ENCODE measurements around the gene ULK4.
"Not testable (repeated sequence)": the region's sequence is repeated elsewhere in the genome, so short reads cannot be mapped to it uniquely, and the experiment has no call there.

ULK4 gene

GRCh38 chr3:41961751-41962679, at the start of gene ULK4:
Gene ULK4 (minus strand): TSS chr3:41962103. CDS start chr3:41954759, 7,344 bp downstream.
- FAIRE-seq (peak; percentile 92), DNase-seq (ENCODE audit: insufficient read length, low spot score) (peak; percentile 78)

- FAIRE-seq: no peak
- DNase-seq (ENCODE audit: insufficient read length, low spot score): no peak
Observed at GRCh38 chr3:42010530-42010929, 48.6 kb upstream of the ULK4 start.

- FAIRE-seq: no peak
- no peak for DNase-seq (ENCODE audit: insufficient read length, low spot score)
Observed at GRCh38 chr3:42009456-42009855, 47.6 kb upstream of the ULK4 start.

DNA sequence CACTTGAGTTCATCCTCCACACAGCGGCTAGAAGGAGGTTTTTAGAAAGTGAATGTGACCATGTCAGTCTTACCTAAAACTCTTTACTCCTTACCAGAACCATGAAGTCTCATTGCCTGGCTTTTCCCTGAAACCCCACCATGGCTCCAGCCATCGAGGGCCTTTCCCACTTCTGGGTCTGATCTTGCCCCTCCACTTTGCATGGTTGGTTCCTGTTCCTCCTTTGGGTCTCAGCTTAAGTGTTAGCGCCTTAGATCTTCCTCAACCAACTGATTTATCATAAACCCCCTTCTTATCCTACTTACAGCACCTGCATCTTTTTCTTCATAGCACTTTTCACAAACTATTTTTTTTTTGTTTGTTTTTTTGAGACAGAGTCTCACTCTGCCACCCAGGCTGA, 45.9 kb upstream of the ULK4 start:
- no peak for FAIRE-seq
- DNase-seq (ENCODE audit: insufficient read length, low spot score): no peak

DNA sequence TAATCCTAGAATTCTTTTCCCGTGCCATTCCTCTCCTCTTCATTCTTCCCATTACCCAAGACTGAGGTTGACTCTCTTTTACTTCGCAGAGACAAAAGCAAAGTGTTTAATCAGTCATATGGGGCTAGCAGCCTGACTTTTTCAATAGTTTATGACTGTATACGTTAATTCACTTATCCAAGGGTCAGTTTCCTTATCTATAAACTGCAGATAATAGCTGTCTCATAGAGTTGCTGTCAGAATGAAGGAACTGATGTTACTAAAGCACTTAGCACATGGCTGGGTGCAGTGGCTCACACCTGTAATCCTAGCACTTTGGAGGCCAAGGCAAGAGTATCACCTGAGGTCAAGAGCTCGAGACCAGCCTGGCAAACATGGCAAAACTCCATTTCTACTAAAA, 43.5 kb upstream of the ULK4 start:
- DNase-seq (ENCODE audit: insufficient read length, low spot score) (no peak), FAIRE-seq (no peak)

DNA sequence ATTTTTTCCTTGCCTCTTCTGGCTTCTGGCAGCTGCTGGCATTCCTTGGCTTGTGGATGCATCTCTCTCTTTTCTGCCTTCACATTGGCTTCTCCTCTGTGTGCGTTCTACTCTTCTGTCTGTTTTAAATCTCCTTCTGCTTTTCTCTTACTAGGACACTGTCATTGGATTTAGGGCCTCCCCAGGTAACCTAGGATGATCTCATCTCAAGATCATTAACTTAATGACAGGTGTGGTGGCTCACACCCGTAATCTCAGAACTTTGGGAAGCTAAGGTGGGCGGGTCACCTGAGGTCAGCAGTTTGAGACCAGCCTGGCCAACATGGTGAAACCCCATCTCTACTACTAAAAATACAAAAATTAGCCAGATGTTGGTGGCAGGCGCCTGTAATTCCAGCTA, 40.9 kb upstream of the ULK4 start:
- DNase-seq (ENCODE audit: insufficient read length, low spot score): no peak
- no peak for FAIRE-seq

DNA sequence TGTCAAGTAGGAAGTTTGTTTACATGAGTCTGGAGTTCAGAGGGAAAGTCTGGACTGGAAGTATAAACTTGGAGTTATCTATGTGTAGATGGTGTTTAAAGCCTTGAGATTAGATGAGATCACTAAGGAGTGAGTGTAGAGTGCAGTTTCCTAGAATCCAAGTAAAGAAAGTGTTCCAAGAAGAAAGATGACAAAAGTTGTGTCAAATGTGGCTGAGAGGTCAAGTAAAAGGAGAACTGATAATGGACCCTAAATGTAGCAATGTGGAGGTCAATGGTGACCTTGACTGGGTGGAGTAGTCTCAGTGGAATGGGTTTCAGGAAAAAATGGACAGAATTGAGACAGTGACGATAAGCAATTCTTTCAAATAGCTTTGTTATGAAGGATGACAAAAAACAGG, 39.9 kb upstream of the ULK4 start:
- no peak for DNase-seq (ENCODE audit: insufficient read length, low spot score)
- no peak for FAIRE-seq

- FAIRE-seq (no peak), DNase-seq (ENCODE audit: insufficient read length, low spot score) (no peak)
Observed at GRCh38 chr3:41999909-42000308, 38.0 kb upstream of the ULK4 start.

DNA sequence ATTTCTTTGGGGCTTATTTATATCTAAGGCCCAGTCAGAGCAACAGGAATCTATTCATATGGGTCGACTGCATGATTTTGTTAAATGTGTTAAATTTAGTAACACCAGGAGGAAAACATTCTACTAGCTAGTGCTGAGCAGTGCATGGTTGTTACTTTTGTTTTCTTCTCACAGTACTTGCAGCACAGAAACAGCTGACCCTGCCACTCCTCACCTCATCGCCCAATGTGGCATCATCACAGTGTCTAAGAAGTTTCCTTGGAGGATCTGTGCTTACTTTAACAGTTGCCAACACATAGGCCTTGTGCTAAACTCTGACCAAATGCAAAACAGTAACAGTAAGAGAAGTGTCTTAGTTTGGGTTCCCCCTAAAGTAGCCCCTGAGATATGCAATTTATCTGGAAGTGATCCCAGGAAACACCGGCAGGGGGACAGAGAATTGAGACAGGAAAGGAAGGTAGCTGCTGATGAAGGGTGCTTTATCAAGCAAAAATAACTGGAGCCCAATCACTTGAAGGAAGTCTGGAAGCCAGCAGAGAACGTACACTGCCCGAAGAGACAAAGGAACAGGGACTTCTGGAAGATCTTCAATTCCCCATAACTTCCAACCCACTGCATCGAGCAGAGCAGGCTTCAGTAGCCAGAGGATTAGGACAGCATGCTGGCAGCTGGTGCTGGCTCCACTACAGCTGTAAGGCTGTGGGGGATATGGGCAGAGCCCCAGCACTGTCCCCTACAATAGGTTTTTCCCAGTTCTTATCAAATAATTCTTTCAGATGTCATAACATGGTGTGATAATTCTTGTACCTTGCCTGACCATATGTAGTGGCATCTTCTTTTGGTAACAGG, 36.0 kb upstream of the ULK4 start:
- FAIRE-seq (no peak), DNase-seq (ENCODE audit: insufficient read length, low spot score) (no peak)

- no peak for FAIRE-seq
Observed at GRCh38 chr3:41991437-41991836, 29.5 kb upstream of the ULK4 start.

DNA sequence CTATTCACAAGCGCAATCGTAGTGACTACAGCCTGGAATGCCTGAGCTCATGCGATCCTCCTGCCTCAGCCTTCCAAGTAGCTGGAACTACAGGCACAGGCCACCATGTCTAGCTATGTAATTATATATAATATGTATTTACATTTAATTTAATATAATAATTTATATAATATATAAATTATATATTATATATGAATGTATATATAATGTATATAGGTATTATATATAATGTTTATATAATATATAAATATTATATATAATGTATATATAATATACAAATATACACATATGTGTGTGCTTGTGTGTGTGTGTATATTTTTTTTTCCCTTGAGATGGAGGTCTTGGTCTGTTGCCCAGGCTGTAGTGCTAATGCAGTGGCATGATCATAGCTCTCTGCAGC, 27.6 kb upstream of the ULK4 start:
- FAIRE-seq (no peak), DNase-seq (ENCODE audit: insufficient read length, low spot score) (no peak)

More at GRCh38 chr3:41991437-41991836, 29.5 kb upstream of the ULK4 start:
- DNase-seq (ENCODE audit: insufficient read length, low spot score): no peak

- DNase-seq (ENCODE audit: insufficient read length, low spot score): no peak
- FAIRE-seq: no peak
Observed at GRCh38 chr3:41987627-41988026, 25.7 kb upstream of the ULK4 start.

DNA sequence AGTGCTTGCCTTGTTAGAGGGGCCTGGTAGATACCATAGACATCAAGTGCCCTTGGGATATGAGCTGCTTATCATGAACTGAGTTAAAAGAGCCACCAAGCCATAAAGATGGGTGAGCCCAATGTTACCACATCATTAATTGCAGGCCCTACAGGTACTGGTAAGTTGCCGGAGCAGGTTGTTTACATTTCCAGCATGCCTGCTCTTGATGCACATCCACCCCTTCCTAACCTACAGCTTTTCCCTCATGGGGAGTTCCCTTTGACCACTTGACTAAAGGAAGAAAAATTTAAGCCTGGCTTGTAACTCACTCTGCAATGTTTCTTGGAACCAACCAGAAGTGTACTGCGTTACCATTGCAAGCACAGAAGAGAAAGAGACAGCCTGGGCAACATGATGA, 24.7 kb upstream of the ULK4 start:
- FAIRE-seq (no peak), DNase-seq (ENCODE audit: insufficient read length, low spot score) (no peak)

DNA sequence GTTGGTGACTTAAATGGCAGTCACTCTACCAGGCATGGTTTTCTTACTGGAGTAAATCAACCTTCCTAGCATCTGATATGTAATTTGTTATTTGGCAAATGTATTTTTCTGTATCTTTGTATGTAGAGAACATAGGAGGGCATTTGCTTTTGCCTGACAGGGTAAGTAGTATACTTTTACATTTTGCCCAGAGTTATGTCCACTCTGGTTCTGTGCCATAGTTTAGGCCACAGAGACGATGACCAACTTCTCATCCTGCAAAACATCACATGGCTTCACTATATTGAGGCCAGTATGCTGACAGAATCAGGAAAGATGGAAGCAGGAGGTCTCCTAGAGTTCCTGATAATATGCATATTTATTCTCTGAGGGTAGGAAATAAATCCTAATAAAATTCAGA, 23.1 kb upstream of the ULK4 start:
- FAIRE-seq (no peak), DNase-seq (ENCODE audit: insufficient read length, low spot score) (no peak)

- not testable (repeated sequence) for DNase-seq (ENCODE audit: insufficient read length, low spot score); FAIRE-seq
Observed at GRCh38 chr3:41983091-41983490, 21.2 kb upstream of the ULK4 start.

DNA sequence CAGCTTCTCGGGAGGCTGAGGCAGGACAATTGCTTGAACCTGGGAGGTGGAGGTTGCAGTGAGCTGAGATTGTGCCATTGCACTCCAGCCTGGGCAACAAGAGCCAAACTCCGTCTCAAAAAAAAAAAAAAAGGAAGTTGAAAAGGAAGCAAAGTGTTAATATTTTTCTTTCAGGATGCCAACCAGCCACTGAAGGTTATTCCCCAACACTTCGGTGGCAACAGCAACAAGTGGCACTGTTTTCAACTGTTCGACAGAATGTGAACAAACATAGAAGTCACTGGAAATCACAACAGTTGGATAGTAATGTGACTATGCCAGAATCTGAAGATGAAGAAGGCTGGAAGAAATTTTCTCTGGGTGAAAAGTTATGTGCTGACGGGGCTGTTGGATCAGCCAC, 15.5 kb upstream of the ULK4 start:
- FAIRE-seq; DNase-seq (ENCODE audit: insufficient read length, low spot score): not testable (repeated sequence)

DNA sequence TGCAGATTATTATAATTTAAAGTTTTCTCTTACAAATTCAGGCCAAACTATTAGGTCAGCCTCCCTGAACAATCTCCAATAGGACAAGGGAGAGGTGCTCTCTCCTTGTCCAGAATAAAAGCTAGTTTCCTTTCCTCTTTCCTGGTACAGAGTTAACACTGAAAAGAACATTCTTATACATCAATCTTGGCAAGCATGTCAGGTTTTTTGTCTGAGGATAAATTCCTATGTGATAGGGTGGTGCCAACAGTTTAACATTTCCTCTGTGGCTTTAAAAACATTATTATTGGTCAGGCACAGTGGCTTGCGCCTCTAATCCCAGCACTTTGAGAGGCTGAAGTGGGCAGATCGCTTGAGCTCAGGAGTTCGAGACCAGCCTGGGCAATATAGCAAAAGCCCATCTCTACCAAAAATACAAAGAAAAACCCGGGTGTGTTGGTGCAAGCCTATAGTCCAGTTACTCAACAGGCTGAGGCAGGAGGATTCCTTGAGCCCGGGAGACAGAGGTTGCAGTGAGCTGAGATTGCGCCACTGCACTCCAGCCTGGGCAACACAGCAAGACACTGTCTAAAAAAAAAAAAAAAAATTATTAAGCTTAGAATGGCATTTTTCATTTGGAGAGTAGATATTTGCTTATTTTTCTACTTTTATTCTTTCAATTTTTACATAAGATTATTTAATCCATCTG, 13.7 kb upstream of the ULK4 start:
- DNase-seq (ENCODE audit: insufficient read length, low spot score) (no peak), FAIRE-seq (no peak)

GRCh38 chr3:41974223-41974622, 12.3 kb upstream of the ULK4 start:
- no peak for FAIRE-seq
- no peak for DNase-seq (ENCODE audit: insufficient read length, low spot score)

GRCh38 chr3:41972802-41973201, 10.9 kb upstream of the ULK4 start:
- FAIRE-seq (no peak), DNase-seq (ENCODE audit: insufficient read length, low spot score) (no peak)

DNA sequence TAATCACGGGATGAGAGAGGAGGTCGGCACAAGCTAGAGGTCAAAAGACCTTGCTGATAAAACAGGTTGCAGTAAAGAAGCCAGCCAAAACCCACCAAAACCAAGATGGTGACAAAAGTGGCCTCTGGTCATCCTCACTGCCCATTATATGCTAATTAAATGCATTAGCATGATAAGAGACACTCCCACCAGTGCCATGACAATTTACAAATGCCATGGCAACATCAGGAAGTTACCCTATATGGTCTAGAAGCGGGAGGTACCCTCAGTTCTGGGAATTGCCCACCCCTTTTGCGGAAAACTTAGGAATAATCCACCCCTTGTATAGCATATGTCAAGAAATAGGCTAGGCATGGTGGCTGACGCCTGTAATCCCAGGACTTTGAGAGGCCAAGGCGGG, 4.3 kb upstream of the ULK4 start:
- DNase-seq (ENCODE audit: insufficient read length, low spot score) (no peak), FAIRE-seq (no peak)

DNA sequence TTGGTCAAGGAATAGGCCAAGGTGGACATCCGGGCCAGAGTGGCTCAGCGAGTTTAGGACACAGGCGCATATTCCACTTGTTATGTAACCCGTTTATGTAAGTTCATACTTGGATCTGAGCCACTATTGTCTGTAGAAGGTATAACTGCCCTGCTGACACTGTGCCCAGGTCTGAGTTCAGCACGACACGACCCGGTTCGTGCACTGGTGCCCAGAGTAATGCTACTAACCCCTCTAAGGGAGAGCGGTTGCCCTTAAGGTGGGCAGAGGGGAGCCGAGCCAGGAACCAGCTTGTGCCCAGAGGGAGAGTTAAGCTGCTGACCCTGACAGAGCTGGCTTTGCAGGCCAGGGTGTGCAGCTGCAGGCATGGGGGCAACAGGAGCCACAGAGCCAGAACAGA, 1.9 kb upstream of the ULK4 start:
- FAIRE-seq (no peak), DNase-seq (ENCODE audit: insufficient read length, low spot score) (no peak)
